Activated CD8-positive, alpha-beta T cell treated with anti-CD3 and anti-CD28 coated beads for 36 hours (primary cell): ENCODE measurements around the gene FAP. TPM values are rescaled to one million over a fixed set of nuclear protein-coding genes. Genes with fewer than 3 reads are reported as not detected.

Source experiments
- ATAC-seq: fragments of 200-7000 bp; cut with Tn5 transposase; one replicate; pipeline ENCODE4 v1.10.0; 2021; ENCODE audit warnings: mild to moderate bottlenecking, moderate library complexity
- CTCF ChIA-PET: fragments of 350-600 bp; sonication (Branson Sonifier 250); formaldehyde crosslinking; loops from one replicate; lab custom pipeline; 2021; ENCODE audit warnings: antibody characterized with exemption; lab: Charles Lee
- POLR2A ChIA-PET: fragments of 350-600 bp; sonication (Branson Sonifier 250); formaldehyde crosslinking; loops from one replicate; lab custom pipeline; 2021; ENCODE audit warnings: antibody characterized with exemption; lab: Charles Lee
- DNase-seq: peaks from one replicate; pipeline ENCODE4 v3.0.0-alpha.2; 2020
- H3K27ac Mint-ChIP-seq: one replicate; pipeline ENCODE4 v1.8.0; 2021; ENCODE audit warnings: mild to moderate bottlenecking, mixed read lengths
- H3K27me3 Mint-ChIP-seq: one replicate; pipeline ENCODE4 v1.8.0; 2021; ENCODE audit warnings: mixed read lengths
- H3K36me3 Mint-ChIP-seq: one replicate; pipeline ENCODE4 v1.8.0; 2021; ENCODE audit warnings: low read depth, mixed read lengths
- H3K4me1 Mint-ChIP-seq: one replicate; pipeline ENCODE4 v1.8.0; 2021; ENCODE audit warnings: low read depth, mixed read lengths
- H3K4me3 Mint-ChIP-seq: one replicate; pipeline ENCODE4 v1.8.0; 2021; ENCODE audit warnings: mild to moderate bottlenecking, moderate library complexity, mixed read lengths
- H3K9me3 Mint-ChIP-seq: one replicate; pipeline ENCODE4 v1.8.0; 2021; ENCODE audit warnings: mixed read lengths
- intact Hi-C: fragments of 100-400 bp; cut with micrococcal nuclease; formaldehyde crosslinking; loops from one replicate; pipeline ENCODE4 v1.10.0; 2022
- total RNA-seq, 2 experiments: library from RNA; stranded (reverse); gene quantifications; one replicate each; pipeline ENCODE4 v1.2.3, GENCODE V29; 2021
- TF ChIP-seq, protein P1 (sequence below): fragments of 200-600 bp; IDR thresholded peaks from one replicate; pipeline ENCODE4 v1.8.0; 2022; ENCODE audit warnings: antibody characterized with exemption, mild to moderate bottlenecking

FAP gene, protein sequence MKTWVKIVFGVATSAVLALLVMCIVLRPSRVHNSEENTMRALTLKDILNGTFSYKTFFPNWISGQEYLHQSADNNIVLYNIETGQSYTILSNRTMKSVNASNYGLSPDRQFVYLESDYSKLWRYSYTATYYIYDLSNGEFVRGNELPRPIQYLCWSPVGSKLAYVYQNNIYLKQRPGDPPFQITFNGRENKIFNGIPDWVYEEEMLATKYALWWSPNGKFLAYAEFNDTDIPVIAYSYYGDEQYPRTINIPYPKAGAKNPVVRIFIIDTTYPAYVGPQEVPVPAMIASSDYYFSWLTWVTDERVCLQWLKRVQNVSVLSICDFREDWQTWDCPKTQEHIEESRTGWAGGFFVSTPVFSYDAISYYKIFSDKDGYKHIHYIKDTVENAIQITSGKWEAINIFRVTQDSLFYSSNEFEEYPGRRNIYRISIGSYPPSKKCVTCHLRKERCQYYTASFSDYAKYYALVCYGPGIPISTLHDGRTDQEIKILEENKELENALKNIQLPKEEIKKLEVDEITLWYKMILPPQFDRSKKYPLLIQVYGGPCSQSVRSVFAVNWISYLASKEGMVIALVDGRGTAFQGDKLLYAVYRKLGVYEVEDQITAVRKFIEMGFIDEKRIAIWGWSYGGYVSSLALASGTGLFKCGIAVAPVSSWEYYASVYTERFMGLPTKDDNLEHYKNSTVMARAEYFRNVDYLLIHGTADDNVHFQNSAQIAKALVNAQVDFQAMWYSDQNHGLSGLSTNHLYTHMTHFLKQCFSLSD
- total RNA-seq: not detected

DNA sequence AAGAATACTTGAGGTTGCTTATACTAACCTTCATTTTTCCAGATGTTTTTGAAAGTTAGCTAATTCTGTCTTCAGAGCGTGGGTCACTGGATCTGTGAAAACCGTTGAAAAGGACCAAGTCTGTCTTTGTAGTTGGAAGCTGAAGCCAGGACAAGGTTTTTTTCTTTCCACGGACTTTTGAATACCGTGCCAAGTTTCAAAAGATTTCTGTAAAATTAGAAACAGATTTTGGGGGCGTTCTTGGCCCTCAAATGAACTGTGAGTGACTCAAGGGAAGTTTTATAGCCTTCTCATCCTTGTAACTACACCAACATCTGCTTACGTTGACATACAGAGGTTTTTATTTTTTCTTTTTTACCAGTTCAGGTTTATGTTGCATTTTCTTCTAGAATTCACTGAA is at the start of gene FAP:
FAP (minus strand) TSS at position 152 of the 400 bp plus-strand sequence; CDS start at position 34, 118 bp downstream.
- DNase-seq (no peak), ATAC-seq (no peak)
- Mint-ChIP-seq H3K27ac (no peak within 1 kb of the TSS), H3K9me3 (no peaks in the 10 kb centered on the region), H3K4me1 (no peaks in the 10 kb centered on the region), H3K36me3 (no peaks in the 10 kb centered on the region), H3K27me3 (peaks cover 17% of the 10 kb centered on the region), H3K4me3 (no peak within 1 kb of the TSS)
- intact Hi-C loops: no loop called here
- CTCF ChIA-PET: interaction anchor here (0.7 to 4.1 kb wide), 3 partner anchors 11 to 23 kb away, joined by 3 to 29 read pairs (median 10); no protein-coding TSS in a partner anchor
- POLR2A ChIA-PET: no interaction called here
- TF ChIP-seq, protein P1, sequence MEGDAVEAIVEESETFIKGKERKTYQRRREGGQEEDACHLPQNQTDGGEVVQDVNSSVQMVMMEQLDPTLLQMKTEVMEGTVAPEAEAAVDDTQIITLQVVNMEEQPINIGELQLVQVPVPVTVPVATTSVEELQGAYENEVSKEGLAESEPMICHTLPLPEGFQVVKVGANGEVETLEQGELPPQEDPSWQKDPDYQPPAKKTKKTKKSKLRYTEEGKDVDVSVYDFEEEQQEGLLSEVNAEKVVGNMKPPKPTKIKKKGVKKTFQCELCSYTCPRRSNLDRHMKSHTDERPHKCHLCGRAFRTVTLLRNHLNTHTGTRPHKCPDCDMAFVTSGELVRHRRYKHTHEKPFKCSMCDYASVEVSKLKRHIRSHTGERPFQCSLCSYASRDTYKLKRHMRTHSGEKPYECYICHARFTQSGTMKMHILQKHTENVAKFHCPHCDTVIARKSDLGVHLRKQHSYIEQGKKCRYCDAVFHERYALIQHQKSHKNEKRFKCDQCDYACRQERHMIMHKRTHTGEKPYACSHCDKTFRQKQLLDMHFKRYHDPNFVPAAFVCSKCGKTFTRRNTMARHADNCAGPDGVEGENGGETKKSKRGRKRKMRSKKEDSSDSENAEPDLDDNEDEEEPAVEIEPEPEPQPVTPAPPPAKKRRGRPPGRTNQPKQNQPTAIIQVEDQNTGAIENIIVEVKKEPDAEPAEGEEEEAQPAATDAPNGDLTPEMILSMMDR: no peak

GRCh38 chr2:162291748-162292147 is 48.5 kb upstream of the FAP start:
- CTCF ChIA-PET: interaction anchor here (0.9 to 17.4 kb wide), 4 partner anchors 8 to 138 kb away, joined by 3 to 292 read pairs (median 11); no protein-coding TSS in a partner anchor

GRCh38 chr2:162282765-162283425 is 39.6 kb upstream of the FAP start:
- ChIA-PET CTCF (interaction anchor here (1.7 to 3.1 kb wide), 3 partner anchors 14 to 62 kb away, joined by 5 to 20 read pairs (median 8); no protein-coding TSS in a partner anchor), POLR2A (no interaction called here)
- Mint-ChIP-seq H3K27me3 (no peaks in the 10 kb centered on the region), H3K9me3 (no peaks in the 10 kb centered on the region), H3K27ac (no peak overlapping the region), H3K4me1 (no peaks in the 10 kb centered on the region), H3K4me3 (no peak overlapping the region), H3K36me3 (peaks cover 31% of the 10 kb centered on the region)
- ATAC-seq (no peak), DNase-seq (no peak)
- TF ChIP-seq, protein P1: no peak
- intact Hi-C loops: no loop called here

More at GRCh38 chr2:162291748-162292147, 48.5 kb upstream of the FAP start:
- TF ChIP-seq, protein P1: no peak
- Mint-ChIP-seq H3K36me3 (peaks cover 10% of the 10 kb centered on the region), H3K27me3 (no peaks in the 10 kb centered on the region), H3K9me3 (no peaks in the 10 kb centered on the region), H3K4me3 (no peak overlapping the region), H3K27ac (no peak overlapping the region), H3K4me1 (no peaks in the 10 kb centered on the region)
- ATAC-seq (no peak), DNase-seq (no peak)
- intact Hi-C loops: no loop called here
- POLR2A ChIA-PET: no interaction called here

DNA sequence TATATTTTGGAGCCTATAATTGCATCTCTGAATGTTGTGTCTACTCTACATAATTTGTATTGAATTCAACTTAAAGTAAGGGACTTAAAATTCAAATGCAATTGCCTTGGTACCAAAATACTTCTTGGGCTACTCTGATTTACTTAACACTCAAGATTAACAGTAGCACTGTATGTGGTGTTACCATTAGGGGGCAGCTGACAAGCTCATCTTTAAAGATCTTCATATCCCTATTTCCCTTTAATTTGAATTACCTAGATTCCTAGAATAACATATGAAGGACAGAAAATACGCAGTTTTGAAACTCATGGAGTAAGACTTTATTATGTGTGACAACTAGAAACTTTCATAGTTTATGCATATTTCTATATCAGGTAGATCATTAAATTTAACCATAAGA is 37.4 kb upstream of the FAP start:
- TF ChIP-seq, protein P1: no peak
- POLR2A ChIA-PET: no interaction called here
- CTCF ChIA-PET: interaction anchor here (1.3 to 3.1 kb wide), 4 partner anchors 18 to 128 kb away, joined by 3 to 8 read pairs (median 5); no protein-coding TSS in a partner anchor

More for the DNA sequence above, 37.4 kb upstream of the FAP start:
- H3K4me1 Mint-ChIP-seq: peaks cover 2% of the 10 kb centered on the region
- H3K27ac Mint-ChIP-seq: no peak overlapping the region
- H3K27me3 Mint-ChIP-seq: no peaks in the 10 kb centered on the region
- H3K36me3 Mint-ChIP-seq: peaks cover 33% of the 10 kb centered on the region
- no peak for DNase-seq
- ATAC-seq: no peak
- H3K9me3 Mint-ChIP-seq: no peaks in the 10 kb centered on the region
- intact Hi-C loops: no loop called here
- no peak overlapping the region for H3K4me3 Mint-ChIP-seq
